GM18951 (cell line): ENCODE data around the gene RD3L.
"Not testable (repeated sequence)": the region's sequence is repeated elsewhere in the genome, so short reads cannot be mapped to it uniquely, and the experiment has no call there.

Source experiments
- POLR2A ChIP-seq: IDR thresholded peaks from 4 replicates; pipeline ENCODE4 v1.6.1; 2011; ENCODE audit warnings: mild to moderate bottlenecking; ENCODE audit not compliant: insufficient read length, insufficient read depth; ENCODE audit errors: extremely low read depth
- in situ Hi-C: fragments of 300-500 bp; cut with MboI; formaldehyde crosslinking; loops from one replicate; pipeline ENCODE4 v1.12.0; 2022; ENCODE audit warnings: low sequenced_read_pairs, mixed read lengths, inconsistent platforms; ENCODE audit not compliant: unreplicated experiment

Gene RD3L

DNA sequence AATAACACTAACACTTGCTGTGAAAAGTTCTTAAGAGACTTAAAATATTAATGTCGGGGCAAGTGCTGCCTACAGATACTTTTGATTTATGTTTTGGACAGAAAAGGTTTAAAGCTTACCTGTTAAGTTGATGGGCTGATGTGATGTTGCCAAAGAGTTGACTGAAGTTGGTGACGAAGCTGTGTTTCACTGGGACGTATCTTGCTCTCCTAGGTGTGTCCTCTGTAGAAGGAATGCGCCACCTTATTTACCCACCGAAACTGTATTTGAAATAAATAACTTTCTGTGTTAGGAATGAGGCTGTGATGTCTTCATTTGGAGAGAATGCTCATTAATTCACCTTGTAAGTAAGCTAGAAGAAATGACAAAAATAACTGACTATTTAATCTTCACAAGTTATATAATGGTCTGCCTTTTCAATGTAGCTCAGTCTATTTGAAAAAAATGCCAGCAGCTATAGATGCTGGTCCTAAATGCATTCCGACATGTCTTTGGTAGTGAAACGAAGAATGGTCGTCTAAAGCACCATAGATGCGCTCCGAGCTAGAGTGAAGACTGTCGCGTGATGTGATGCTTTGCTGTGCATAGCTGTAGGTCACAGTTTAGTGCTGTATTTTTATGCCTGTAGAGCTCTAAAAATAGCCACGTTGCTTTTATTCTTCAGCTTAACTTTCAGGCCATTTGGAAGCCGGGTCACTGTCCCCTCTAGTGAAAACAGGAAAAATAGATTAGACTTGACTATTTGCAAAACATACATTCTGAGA lies at the start of gene RD3L:
TSS of gene RD3L (minus strand) at position 557 of the 764 bp plus-strand sequence. CDS start 834 bp downstream, outside the sequence.
- in situ Hi-C loops, result no loop called here

DNA sequence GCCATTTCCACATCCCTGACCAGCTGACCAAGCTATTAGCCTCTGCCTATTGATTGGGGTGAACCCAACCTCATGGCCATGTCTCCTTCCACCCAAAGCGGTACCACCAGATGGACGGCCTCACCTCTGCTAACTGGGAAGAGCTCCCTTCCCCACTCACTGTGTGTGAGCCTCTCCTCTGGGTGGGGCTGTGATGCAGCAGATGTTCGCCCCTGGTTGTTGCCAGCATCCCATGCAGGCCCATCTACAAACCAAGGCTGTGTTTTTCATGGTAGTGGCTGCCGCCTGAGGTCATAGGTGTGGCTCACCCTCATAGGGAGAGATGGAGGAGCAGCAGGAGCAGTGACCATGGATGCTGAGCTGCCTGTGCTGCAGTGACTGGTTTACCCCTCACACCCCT lies 47.6 kb upstream of the RD3L start:
- in situ Hi-C loops, result no loop called here
- TF ChIP-seq POLR2A, result no peak

More for the DNA sequence above, at the start of gene RD3L:
- TF ChIP-seq POLR2A, result no peak

DNA sequence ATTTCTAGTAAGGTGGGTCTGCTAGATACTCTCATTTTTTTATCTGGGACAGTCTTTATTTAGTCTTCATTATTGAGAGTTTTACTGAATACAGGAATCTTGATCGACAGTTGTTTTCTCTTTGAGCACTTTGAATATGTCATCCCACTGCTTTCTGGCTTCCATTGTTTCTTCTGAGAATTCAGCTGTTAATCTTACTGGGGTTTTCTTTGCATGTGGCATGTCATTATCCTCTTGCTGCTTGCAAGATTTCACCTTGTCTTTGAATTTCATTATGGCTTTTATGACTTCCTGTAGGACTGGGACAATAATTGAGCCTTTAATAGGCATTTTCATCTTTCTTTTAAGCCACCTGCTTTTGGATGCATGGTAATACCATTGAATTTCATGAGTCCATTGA lies 46.7 kb upstream of the RD3L start:
- TF ChIP-seq POLR2A, result no peak
- in situ Hi-C loops, result no loop called here

DNA sequence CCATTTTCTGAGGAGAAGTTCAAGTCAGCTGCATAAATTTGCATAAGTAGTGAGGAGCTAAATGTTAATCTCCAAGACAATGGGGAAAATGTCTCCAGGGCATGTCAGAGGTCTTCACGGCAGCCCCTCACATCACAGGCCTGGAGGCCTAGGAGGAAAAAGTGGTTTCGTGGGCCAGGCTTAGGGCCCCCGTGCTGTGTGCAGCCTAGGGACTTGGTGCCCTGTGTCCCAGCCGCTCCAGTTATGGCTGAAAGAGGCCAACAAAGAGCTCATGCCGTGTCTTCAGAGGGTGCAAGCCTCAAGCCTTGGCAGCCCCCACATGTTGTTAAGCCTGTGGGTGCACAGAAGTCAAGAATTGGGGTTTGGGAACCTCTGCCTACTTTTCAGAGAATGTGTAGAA lies 41.9 kb upstream of the RD3L start:
- no peak for TF ChIP-seq POLR2A
- in situ Hi-C loops, result no loop called here

DNA sequence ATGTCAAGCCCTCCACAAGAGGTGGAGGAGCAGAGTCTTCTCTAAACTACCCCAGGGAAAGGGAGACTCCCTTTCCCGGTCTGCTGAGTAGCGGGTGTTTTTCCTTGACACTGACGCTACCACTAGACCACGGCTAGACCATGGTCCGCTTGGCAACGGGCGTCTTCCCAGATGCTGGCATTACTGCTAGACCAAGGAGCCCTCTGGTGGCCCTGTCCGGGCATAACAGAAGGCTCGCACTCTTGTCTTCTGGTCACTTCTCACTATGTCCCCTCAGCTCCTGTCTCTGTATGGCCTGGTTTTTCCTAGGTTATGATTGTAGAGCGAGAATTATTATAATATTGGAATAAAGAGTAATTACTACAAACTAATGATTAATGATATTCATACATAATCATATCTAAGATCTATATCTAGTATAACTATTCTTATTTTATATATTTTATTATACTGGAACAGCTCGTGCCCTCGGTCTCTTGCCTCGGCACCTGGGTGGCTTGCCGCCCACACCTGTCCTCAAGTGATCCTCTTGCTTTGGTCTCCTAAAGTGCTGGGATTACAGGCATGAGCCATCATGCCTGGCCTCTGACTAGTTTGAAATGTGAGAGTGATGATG lies 38.4 kb upstream of the RD3L start:
- in situ Hi-C loops, result not testable (repeated sequence)

DNA sequence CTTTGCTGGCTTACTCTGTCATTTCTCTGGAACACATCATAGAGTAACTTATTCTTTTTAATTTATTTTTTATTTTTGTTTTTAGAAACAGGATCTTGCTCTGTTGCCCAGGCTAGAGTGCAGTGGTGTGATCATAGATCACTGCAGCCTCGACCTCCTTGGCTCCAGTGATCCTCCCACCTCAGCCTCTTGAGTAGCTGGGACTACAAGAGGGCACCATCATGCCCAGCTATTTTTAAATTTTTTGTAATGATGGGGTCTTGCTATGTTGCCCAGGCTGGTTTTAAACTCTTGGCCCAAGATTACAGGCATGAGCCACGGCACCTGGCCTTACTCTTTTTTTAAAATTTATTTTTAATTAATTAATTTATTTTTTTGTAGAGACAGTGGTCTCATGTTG lies 32.2 kb upstream of the RD3L start:
- in situ Hi-C loops, result no loop called here
- no peak for TF ChIP-seq POLR2A

DNA sequence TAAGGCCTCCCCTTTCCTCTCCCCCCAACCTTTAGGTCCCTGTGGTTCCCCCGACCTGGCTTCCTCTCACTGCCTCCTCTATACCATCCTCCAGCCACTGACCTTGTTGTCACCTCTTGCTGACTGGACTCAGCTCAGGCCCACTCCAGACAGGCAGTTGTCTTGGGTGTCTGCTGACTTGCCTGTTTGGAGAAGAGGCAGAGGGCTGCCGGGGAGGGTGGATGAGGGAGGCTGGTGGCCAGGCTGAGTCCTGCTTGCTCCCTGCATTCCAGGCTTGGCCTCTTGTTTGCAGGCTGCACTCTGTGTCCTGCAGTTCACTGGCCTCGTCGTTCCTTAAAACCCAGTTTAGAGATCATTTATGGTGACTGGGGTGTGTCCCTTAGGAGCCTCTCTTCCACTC lies 31.0 kb upstream of the RD3L start:
- no peak for TF ChIP-seq POLR2A
- in situ Hi-C loops, result no loop called here

DNA sequence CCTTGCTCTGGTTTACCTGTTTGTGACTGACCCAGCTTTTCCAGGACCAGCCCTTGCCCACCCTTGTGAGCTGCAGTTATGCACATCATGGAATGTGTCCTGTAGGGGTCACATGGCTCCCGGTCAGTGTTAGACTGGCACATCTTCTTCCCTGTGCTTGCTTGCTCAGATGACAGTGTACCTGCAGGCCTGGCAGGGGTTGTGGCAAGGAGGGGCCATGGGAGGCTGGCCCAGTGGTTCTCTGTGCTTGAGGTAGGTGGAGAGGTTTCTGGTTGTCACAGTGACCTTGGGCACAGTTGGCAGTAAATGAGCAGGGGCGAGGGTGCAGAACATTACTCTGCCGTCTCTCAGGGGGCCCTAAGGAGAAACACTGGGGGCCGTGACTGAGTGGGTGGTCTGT lies 27.6 kb upstream of the RD3L start:
- in situ Hi-C loops, result no loop called here
- TF ChIP-seq POLR2A, result no peak

DNA sequence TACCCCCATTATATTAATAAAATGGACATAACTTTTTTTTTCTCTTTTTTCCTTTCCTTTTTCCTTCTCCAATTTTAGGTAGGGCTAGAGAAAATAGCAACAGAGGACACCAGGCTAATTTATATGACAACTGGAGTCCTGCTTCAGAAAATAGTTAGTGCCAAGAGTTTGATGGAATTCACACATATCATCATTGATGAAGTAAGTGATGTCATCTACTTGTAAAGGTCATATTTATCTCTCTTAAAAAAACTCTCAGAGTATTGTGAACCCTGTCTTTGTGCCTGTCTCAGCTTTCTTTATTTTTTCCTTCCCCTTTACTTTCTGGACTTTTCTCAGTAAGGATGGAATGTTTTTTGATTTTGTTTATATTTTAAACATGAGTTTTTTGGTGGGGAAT lies 24.3 kb upstream of the RD3L start:
- in situ Hi-C loops, result no loop called here
- no peak for TF ChIP-seq POLR2A

DNA sequence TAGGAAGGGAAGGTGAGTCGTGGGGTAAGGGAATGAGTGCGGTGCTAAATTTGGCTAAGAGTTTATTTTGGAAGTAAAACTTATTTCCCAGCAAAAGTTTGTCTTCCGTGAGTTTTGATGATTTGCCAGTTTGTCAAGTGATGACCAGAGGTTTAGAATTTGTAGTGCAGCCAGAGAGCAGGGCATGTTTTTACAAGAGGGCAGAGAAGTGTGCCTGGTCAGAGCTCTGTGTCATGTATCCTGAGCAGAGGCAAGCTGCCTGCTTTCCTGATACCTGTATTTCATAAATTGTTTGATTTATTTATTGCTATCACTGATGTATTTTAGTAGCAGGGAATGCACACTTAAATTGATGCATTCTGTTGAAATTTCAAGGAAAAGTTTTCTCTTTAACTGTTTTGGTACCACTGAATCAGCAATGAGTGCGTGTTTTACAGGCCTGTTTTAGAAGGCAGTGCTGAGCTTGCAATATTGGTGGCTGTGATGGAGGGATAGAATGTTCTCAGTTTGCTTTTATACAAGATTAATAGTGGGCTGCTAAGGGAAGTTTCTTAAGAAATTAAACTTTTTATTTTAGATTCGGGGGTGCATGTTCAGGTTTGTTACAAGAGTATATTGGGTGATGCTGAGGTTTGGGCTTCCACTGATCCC lies 19.7 kb upstream of the RD3L start:
- in situ Hi-C loops, result no loop called here
- TF ChIP-seq POLR2A, result no peak

DNA sequence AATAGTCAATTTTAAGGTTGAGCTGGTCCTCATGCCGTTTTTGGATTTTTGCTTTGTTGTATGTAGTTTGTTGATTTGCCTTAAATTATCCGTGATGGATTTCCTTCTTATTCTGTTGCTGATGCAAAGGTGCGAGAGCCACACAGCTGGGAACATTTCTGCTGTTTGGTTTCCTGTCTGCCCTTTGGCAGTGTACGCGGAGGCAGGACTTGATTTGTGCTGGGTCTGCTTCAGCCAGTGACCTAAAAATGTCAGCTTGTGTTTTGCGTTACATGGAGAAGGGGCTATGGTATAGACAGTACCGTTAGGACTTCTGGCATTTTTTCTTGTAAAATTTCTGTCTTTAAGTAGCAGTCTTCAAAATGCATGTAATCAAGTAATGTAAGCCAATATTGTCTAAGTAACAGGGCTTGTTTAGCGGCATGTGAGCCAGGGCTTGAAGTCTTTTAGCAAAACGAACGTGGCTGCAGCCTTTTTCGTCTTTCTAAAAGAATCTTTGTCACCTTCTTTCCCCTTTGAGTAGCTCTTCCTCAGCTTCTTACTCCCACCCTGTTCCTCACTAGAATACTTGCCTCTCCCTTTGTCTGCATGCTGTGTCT lies 18.2 kb upstream of the RD3L start:
- in situ Hi-C loops, result no loop called here
- TF ChIP-seq POLR2A, result no peak

DNA sequence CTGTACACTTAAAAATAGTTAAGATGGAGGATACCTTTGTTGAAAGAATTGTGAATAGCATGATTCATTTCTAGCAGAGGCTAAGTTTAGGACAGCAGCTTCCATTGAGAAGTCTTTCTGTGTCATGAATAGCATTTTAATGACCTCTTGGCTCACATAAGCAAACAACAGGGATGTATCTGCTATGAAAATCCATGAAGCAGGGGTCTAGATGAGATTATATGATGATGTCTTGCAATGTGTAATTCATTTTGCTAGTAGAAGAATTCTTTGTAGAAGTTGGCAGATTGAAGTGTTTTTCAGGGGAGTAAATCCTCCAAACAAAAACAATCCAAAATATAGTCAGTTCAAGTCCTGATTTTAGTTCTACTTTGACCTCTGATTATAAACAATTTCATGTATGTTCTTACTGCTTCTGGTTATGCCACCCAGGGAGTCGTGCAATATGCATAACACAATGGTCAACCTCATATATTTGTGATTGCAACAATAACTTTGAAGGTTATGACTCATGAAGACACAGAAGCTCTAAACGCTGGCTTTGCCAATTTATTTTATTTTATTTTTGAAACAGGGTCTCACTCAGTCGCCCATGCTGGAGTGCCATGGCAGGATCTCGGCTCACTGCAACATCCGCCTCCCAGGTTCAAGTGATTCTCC lies 6.9 kb upstream of the RD3L start:
- no peak for TF ChIP-seq POLR2A
- in situ Hi-C loops, result no loop called here

DNA sequence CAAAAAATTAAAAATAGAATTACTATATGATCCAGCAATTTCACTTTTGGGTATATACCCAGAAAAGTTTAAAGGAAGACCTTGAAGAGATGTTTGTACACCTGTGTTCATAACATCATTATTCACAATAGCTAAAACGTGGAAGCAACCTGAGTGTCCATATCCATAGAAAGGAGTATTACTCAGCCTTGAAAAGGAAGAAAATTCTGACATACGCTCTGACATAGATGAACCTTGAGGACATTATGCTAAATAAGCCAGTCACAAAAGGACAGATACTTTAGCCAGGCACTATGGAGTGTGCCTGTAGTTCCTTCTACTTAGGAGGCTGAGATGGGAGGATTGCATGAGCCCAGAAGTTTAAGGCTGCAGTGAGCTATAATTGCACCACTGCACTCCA lies 6.1 kb upstream of the RD3L start:
- no peak for TF ChIP-seq POLR2A
- in situ Hi-C loops, result no loop called here
